A204.1 (cell line): Measurements from ENCODE around the gene CYTH4.

Source experiments
- FAIRE-seq: peaks from 2 replicates; lab custom pipeline; 2012; peaks lifted over from hg19 to GRCh38; lab: Jason Lieb, UNC

The CYTH4 gene

DNA sequence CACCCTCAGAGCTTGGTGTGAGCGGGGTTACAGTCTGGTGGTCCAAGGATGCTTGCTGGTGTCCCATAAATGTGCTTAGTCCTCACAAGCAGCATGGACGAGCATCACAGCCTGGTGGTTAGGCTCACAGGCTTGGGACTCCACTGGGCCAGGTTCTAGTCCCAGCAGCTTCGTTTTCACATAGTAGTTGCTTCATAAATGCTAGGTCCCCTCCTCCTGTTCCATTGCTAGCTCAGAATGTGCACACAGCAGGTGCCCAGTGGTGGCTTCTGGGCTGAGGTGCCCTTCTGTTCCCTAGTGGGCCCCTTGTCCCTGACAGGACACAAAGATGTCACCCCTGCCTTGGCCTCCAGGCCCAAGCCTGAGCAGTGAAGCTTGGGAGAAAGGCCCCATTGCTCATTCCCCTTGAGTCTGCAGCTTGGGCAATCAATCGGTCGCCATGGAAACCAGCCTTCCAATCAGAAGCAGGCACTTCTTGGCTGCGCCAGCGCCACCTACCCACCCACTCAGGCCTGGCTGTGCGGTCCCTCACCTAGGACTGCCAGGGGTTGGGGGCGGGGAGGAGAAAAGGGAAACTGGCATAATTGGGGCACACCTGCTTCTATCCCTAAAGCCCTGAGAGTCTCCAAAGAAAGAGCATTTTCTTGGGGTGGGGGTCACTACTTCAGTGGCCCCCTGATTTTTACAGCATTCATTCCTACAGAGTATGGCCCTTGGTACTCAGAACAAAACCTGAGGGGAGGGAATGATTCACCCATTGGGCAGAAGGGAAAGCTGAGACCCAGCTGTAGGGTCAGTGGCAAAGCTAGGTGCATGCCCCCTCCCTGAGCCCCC lies 48.1 kb downstream of the CYTH4 start:
- no peak for FAIRE-seq

DNA sequence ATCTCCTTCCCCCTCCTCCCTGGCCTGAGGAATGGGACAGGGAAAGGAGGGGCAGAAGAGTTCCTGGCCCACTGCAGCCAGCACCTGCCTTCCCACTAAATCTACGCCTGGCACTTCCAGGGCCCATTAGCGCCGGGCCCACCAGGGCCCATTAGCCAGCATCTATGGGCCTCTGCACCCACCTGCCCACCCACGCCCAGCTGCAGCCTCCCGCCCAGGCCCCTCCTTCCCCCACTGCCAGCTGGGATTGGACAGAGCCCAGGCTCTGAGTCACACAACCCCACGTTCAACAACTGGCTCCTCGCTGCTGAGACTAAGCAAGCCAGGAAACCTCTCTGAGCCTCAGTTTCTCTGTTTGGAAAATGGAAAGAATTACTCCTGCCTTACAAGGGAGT lies 48.7 kb downstream of the CYTH4 start:
- FAIRE-seq = no peak

DNA sequence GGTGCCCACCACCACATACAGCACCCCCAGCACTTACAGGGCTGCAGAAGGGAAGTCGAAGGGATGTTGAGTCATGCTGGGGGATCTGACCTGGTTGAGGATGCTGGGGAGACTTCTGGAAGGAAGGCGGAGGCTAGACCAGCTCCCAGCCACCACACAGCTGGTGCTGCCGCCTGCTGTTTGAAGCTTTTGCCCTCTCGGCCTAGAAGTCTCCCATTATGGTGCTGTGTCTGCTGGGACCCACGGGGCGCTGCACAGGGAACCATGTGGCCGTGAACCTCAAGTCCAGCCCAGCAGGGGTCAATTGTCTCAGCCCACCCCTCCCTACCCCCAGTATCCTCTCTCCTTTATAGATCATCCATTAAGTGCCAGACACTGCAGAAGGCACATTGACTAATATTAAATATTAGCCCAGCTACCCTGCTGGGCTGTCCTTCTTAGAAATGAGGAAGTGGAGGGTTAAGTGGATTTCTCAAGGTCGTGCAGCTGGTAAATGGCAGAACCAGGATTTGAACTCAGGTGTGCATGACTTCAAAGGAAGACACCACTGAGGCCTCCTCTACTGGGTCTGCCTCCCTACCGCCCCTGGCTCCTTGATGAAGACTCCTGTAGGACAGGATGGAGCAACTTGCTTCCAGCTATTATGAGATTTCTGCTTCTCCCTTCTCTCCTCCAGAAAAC lies 49.7 kb downstream of the CYTH4 start:
- FAIRE-seq = no peak

DNA sequence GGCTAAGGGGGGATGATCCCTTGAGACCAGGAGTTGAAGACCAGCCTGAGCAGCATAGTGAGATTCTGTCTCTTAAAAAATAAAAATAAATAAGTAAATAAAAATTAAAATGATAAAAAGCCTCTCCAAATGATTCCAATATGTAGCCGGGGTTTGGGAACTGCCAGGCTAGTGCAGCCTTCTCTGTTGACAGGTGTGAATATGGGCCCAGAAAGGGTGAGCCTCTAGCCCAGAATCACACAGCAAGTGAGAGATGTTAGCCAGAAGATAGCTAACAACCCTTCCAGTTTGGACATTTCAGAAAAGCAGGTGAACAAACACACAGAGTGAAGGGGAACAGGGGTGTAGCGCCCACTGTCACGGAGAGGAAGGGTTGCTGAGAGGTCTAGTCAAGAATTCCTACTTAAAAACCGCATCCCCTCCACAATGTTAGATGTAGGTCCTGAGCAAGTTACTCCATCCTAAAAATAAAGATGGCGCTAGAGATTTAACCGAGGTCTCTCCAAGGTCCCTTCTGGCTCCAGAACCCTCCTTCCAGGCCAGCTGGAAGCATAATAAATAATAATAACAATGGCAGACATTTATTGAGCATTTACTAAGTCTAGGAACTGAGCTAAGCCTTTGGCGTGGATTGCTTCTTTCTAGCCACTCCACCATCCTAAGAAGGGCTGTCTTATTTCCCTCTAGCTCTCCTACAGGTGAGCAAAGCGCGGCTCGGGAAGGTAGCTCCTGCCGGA lies 51.6 kb downstream of the CYTH4 start:
- no peak for FAIRE-seq

DNA sequence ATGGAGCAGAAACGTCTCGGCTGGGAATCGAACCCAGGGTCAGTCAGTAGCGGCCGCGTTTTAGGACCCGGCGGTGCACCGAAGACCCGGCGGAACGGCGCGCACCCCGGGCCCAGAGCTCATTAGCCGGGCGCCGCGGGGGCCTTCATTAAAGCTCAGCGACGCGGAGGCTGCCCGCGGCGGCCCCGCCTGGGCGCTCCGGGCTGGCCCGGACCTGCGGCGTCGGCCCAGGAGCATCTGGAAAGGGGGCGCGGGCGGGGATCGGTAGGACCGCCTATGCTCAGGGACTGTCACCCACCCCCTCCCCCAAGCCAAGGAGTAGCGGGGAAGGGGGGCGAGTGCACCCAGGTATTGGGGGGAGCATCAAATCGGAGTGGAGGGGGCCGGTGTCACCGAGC lies 52.2 kb downstream of the CYTH4 start:
- FAIRE-seq = no peak

DNA sequence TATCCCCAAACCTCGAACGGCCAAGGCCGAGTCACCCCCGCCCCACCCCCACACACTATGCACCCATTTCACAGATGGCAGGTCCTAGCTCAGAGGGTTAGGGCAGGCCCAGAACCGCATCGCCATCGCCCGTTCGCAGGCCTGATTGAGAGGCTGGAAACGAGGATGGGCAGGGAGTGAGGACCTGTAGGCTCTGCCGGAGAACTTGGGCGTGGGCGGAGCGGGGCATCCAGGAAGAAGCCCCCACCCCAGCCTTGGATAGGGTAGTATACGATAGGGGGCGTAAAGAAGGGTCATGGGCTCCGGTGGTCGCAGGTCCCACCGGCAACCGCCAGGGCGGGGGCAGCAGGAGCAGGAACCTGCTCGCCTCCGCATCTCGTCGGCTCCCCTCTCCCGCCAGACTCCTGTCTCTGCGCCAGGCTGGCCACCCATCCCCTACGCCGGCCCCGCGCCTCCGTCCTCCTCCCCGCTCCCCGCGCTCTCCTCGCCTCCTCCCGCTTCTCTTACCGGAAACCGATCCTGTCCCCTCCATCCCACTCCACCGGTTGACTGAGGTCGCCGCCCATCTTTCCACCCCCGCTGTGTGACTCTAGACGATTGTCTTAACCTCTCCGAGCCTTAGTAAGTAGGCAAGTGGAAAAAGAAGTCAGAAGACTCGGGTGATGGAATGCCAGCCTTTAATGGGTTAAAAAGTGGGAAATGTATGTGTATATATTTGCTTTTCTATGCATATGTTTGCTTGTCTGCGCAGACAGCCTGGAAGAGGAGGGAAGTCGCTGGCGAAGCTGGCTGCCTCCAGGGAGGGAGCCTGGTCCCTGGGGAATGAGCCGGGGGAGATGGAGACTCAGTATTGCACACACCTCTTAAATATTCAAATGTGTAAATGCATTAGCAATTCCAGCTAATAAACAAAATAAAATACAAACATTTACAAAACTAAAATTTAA lies 52.8 kb downstream of the CYTH4 start:
- FAIRE-seq = no peak

DNA sequence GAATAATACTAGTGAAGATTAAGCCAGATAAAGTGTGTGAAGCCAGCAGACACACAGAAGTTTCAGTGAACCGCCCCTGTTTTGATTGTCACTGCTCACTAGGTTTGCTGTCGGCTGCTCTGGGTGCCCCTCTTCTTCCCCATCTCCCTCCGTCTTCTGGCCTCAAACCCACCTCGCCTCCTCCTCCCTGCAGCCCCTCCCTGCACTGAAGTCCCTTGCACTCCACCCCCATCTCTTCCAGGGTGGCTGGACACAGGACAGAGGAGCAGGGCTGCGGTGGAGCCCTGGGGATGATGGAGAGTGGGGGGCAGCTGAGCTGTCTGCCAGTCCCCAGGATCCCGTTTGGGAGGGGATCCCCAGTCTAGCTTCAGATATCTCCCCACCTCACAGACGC lies 53.5 kb downstream of the CYTH4 start:
- FAIRE-seq = no peak

DNA sequence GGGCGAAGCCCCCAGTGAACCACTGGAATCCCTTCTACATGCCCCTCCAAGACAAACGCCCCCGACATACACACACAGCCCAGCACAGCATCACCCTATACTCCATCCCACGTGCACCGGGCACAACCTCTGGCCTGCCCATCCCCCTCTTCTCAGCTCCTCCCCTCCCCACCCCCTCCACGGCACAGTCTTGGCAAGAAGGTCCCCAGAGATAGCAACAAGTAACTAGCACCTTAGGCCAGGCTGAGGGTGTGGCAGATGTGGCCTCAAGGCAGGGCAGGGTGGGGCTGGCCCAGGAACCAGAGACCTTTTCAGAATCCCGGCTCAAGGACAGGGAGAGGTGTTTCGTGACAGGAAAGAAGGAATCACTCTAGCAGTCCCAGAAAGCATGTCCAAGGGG lies 54.3 kb downstream of the CYTH4 start:
- no peak for FAIRE-seq

DNA sequence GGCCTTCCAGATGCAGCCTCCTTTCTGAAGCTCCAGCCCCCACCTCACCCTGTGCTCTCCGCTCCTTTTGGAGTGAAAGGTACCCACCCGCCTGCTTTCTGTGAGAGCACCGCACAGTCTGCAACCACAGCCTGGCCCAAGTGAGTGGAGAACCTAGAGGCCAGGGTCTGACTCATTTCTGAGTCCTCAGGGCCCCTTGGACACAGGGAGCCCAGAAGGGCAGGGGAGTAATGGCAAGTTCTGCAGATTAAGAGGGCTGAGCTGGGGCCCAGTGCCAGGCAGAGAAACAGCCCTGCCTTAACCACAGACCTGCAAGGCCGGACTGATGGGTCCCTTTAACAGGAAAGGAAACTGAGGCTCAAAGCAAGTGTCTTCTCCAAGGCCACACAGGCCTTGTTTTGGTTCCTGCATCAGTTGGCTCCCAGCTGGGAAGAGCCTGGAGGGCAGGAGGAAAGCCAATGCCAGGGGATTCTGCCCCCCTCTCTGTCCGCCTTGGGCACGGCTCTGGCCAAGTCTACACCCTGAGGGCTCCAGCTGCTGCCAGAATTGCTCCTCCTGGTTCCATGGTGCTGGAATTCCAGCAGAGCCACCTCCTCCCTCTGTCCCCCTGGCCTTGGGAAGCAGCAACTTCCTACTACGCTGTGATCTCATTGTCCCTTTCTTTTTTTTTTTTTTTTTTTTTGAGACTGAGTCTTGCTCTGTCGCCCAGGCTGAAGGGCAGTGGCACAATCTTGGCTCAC lies 55.1 kb downstream of the CYTH4 start:
- no peak for FAIRE-seq

DNA sequence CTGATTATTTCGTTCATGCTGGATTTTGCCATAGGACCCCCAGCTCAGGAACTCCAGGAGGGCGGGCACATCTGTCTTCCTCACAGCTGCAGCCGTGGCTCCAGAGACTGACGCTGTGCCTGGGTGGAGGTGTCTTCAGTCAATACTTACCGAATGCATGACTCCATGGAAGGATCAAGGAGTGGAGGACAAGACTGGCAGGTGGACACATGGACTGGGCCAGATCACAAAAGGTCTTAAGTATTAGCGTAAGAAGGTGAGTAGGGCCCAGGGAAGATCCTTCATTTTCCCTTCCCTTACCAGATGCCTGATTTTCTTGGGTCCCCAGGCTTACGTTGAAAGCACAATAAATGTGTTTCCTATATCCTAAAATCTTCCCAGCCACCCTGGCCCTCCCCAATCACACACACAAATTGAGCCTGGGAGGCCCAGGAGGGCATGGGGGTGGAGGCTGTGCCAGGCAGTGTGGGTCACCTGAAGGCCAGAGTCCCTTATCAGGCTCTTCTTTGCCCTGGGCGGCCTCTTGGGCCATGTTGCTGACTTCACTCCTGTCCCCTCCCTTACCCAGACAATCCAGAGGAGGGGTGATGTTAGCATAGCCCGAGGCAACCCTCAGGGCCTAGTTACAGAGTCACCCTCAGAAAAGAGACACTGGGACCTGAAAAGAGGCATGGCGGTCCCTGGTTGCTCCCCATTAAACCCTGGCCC lies 56.4 kb downstream of the CYTH4 start:
- FAIRE-seq = no peak

DNA sequence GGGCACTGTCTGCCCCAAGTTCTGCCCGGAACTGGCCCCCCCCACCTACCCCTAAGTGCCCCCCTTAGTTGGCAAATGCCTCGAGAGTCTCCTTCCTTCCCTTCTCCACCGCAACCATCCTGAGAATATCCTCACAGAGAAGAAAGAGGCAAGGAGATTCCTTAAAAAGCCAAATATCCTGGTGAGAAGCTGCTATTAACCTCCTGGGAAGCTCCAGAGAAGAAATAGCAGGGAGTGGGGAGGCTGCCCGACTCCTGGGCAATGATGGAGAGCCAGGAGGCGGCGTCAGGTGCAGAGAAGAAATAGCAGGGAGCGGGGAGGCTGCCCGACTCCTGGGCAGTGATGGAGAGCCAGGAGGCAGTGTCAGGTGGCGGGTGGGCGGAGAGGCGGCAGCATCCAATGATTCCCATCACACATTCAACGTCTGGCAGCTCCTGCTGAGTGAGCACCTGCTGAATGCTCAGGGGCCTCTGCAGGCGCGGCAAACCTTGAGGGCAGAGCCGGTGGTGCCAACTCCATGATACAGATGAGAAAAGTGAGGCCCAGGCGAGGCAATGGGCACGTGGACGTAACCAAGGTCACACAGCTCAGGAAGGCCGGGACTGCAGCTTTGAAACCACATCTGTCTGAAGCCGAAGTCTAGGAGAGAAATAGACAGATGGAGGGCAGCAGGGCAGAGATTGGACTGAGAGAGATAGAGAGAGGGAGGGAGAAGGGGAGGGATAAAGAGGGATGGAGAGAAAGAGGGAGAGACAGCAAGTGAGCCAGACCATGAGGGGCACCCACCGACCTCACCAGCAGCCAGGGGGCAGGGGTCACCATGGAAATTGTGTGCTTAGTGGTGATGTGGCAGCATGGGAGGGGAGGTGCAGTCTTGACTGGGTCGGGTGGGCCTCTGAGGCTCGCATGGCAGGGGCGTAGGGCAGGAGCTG lies 58.3 kb downstream of the CYTH4 start:
- FAIRE-seq = no peak

DNA sequence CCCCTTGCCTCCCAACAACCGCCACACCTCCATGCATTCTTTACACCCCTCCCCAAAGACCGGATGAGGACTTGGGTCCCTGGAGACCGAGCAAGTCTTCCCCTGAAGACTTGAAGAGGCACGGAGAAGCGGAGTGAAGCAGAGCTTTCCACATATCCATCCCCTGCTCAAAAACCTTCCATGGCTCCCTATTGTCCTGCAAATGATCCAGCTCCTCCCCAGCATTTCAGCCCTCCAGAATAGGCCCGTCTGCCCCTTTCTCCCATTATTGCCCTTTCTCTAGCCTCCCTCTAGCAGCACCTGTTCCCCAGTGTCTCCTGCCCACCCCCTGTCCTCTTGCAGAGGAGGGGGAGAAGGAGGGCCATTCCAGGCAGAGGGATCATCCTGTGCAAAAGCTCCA lies 59.8 kb downstream of the CYTH4 start:
- FAIRE-seq = no peak

DNA sequence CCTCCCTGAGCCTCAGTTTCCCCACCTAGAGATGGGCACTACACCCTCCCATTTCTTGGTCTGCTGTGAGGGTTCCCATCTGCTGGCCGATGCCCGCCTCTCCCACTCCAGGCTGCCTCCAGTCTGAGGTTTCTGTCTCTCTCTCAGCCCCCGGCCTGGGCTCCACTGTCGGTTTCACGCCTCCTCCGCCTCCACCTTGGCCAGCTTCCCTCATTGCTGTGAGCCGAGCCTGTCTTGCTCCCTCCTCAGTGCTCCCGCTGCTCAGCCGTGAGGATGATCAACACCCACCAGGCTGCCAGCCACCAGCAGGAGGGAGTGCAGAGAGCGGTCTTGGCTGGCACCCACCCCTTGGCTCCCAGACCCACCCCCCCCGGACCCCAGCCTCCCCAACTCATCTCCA lies 61.0 kb downstream of the CYTH4 start:
- no peak for FAIRE-seq

DNA sequence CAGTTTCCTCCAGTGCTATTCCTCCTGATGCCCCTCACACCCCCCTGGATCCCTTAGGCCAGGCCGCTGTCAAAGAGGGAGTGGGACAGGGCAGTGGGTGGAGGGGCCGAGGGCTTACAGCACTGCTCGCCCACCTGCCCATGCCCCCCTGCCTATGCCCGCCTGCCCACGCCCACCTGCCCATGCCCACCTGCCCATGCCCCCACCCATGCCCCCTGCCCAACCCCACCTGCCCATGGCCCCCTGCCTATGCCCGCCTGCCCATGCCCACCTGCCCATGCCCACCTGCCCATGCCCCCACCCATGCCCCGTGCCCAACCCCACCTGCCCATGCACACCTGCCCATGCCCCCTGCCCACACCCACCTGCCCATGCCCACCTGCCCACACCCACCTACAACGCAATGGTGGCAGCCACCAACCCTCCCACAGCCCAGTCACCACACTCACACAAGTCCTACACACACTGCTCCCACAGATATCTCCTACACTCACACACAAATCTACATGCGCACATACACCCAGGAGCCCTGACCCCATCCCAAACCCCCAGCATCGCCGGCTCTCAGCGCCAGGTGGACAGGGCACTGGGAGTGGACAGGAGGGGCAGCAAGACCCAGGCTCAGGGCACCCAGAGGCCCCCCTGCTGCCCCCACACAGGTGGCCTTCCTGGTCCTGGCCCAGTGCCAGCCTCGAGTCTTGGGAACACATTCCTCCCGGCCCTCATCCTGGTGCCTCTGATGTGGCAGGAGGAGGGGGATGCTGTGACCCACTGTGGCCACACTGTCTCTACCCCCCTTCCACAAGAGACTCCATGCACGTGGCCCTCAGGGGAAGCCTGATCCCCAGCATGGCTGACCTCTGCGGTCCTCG lies 61.8 kb downstream of the CYTH4 start:
- no peak for FAIRE-seq

DNA sequence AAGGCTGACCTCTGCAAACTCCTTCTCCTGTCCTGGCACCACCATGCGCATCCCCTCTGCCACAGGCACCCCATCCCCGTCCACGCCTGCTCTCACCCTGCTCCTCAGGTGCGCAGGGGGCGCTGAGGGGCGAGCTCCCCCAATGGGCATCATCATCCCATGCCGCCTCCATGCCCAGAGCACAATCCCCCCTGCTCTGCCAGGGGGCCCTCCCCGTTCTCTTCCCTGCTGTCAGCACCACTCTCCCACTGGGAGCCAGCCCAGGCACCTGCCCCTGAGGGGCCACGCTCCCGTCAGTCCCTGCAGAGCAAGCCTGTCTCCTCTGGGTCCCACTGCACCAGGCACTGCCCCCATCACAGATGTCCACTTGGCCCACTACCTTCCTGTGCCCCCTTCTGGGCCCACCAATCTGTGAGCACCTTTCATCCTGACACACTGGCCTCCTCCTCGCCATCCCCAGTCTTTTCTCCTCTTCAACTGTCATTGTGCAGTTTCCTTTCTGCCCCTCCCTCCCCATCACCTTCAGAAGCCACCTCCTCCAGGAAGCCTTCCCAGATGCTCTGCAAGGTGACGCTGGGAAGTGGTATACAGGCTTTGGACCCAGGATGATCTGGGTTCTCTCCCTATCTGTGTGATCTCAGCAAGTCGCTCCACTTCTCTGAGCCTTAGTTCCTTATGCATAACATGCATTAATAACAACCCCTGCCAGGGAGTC lies 62.6 kb downstream of the CYTH4 start:
- no peak for FAIRE-seq

DNA sequence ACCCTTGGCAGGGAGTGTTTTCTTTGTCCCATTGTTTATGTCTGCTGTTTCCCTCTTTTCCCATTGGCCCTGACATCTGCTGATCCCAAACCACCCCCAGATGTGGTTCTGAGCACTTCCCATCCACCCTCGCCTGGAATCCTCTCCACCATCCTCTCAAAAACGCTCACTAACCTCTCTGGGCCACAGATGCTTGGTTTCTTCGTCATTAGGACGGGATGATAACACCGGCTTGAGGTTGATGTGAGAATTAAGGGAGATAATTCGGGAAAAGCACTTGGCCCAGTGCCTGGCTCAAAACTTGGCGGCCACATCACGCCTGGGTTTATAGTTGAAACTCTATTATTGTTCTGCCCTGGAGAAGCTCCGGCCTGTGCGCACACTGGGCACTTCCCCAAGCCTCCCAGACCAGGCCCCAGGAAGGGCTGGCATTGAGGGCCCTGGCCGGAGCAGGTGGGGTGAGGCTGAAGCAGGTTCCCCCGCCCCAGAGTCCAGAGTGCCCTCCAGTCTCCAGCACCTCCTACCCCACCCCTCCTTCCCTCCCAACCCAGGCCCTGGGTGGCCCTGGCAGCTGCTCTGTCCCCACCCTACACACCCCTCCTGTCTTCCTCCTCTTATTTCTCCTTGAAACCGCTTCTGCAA lies 63.7 kb downstream of the CYTH4 start:
- no peak for FAIRE-seq

DNA sequence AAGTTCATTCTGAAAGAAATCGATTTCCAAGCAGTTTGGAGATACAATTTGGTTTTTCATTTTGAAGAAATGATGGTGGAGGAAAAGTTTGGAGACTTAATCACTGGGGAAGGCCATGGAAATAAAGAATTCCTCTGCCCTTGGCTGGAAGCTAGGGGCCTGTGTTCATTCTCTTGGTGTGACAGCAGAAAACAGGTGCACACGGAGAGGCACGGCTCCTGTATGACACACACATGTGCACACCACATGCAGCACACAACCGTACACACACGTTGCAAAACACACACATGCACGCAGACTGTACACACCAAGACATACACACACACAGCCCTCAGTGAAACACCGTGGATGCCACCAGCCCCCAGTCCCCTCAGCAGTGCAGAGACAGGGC lies 64.2 kb downstream of the CYTH4 start:
- FAIRE-seq = no peak
